NCI-H1694 (cell line): ENCODE data around the gene CCDC6.
A peak's percentile ranks its signal among the peaks of the same experiment; 100 is the strongest.
"Not testable (repeated sequence)": the region's sequence is repeated elsewhere in the genome, so short reads cannot be mapped to it uniquely, and the experiment has no call there.

ENCODE experiments used
- DNase-seq: peaks from one replicate; lab custom pipeline; 2025; lab: John Stamatoyannopoulos, UW

CCDC6 gene

GRCh38 chr10:59757966-59758365 lies 148.4 kb downstream of the CCDC6 start:
- DNase-seq, result no peak

- DNase-seq, result no peak
Observed at GRCh38 chr10:59754951-59755350, 151.4 kb downstream of the CCDC6 start.

GRCh38 chr10:59753267-59753666 lies 153.1 kb downstream of the CCDC6 start, which contains the start of gene MRLN:
Gene MRLN (minus strand): TSS chr10:59753455.
- peak; percentile 67 for DNase-seq

GRCh38 chr10:59752278-59752940 lies 153.9 kb downstream of the CCDC6 start:
- no peak for DNase-seq

- DNase-seq, result no peak
Observed at GRCh38 chr10:59750155-59750945, 156.0 kb downstream of the CCDC6 start.

GRCh38 chr10:59748834-59749233 lies 157.5 kb downstream of the CCDC6 start:
- no peak for DNase-seq

- no peak for DNase-seq
Observed at GRCh38 chr10:59745163-59745650, 161.1 kb downstream of the CCDC6 start.

- DNase-seq, result not testable (repeated sequence)
Observed at GRCh38 chr10:59744762-59745161, 161.6 kb downstream of the CCDC6 start.

- not testable (repeated sequence) for DNase-seq
Observed at GRCh38 chr10:59744156-59744555, 162.2 kb downstream of the CCDC6 start.

GRCh38 chr10:59741583-59741982 lies 164.8 kb downstream of the CCDC6 start:
- DNase-seq, result no peak

- no peak for DNase-seq
Observed at GRCh38 chr10:59741048-59741447, 165.3 kb downstream of the CCDC6 start.
